Measurements from ENCODE around the gene TRMU.

DNA sequence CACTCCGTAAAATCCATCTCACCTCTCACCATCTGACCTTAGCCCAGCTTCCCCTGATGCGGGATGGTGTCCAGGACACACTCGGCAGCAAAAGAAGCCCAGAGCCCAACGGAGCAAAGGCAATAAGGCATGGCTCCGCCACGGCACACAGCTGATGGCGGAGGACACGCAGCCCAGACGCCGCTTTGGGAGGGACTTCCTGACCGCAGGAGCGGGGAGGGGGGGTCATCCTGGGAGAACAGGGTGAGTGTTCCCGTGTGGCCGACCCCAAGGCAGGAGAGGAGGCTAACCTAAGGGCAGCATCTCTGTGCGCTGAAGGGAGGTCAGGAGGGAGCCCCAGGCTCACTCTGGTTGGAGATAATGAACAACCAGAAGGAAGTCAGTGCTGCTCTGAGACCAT is 71.3 kb downstream of the TRMU start:
- TF ChIP-seq, protein P1, sequence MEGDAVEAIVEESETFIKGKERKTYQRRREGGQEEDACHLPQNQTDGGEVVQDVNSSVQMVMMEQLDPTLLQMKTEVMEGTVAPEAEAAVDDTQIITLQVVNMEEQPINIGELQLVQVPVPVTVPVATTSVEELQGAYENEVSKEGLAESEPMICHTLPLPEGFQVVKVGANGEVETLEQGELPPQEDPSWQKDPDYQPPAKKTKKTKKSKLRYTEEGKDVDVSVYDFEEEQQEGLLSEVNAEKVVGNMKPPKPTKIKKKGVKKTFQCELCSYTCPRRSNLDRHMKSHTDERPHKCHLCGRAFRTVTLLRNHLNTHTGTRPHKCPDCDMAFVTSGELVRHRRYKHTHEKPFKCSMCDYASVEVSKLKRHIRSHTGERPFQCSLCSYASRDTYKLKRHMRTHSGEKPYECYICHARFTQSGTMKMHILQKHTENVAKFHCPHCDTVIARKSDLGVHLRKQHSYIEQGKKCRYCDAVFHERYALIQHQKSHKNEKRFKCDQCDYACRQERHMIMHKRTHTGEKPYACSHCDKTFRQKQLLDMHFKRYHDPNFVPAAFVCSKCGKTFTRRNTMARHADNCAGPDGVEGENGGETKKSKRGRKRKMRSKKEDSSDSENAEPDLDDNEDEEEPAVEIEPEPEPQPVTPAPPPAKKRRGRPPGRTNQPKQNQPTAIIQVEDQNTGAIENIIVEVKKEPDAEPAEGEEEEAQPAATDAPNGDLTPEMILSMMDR (IDR thresholded peaks at IDR 0.05): no peak
- TF ChIP-seq POLR2A (IDR thresholded peaks at IDR 0.05): no peak
